Activated CD4-positive, alpha-beta memory T cell treated with anti-CD3 and anti-CD28 coated beads for 36 hours (primary cell): ENCODE measurements around the gene MAML2. TPM values are rescaled to one million over a fixed set of nuclear protein-coding genes. Genes with fewer than 3 reads are reported as not detected.

Experiments used
- CTCF ChIA-PET: fragments of 350-600 bp; sonication (Branson Sonifier 250); formaldehyde crosslinking; loops from one replicate; lab custom pipeline; 2021; ENCODE audit warnings: antibody characterized with exemption, inconsistent platforms; lab: Charles Lee
- POLR2A ChIA-PET: fragments of 350-600 bp; sonication (Branson Sonifier 250); formaldehyde crosslinking; loops from one replicate; lab custom pipeline; 2021; ENCODE audit warnings: antibody characterized with exemption; lab: Charles Lee
- DNase-seq: peaks from one replicate; pipeline ENCODE4 v3.0.0-alpha.2; 2020
- H3K27ac Mint-ChIP-seq: one replicate; pipeline ENCODE4 v1.8.0; 2021; ENCODE audit warnings: mixed read lengths
- H3K27me3 Mint-ChIP-seq: one replicate; pipeline ENCODE4 v1.8.0; 2021; ENCODE audit warnings: mixed read lengths
- H3K36me3 Mint-ChIP-seq: one replicate; pipeline ENCODE4 v1.8.0; 2021; ENCODE audit warnings: mixed read lengths
- H3K4me1 Mint-ChIP-seq: one replicate; pipeline ENCODE4 v1.8.0; 2021; ENCODE audit warnings: low read depth, mixed read lengths
- H3K4me3 Mint-ChIP-seq: one replicate; pipeline ENCODE4 v1.8.0; 2021; ENCODE audit warnings: mild to moderate bottlenecking, mixed read lengths
- H3K9me3 Mint-ChIP-seq: one replicate; pipeline ENCODE4 v1.8.0; 2021; ENCODE audit warnings: mixed read lengths
- intact Hi-C: fragments of 100-400 bp; cut with micrococcal nuclease; formaldehyde crosslinking; loops from one replicate; pipeline ENCODE4 v1.15.1; 2023
- total RNA-seq, 2 experiments: library from RNA; stranded (reverse); gene quantifications; one replicate each; pipeline ENCODE4 v1.2.3, GENCODE V29; 2021

Gene MAML2
- total RNA-seq, 2 experiments from 2014 or later: 24.2 TPM

GRCh38 chr11:96075532-96075959 is 267.4 kb downstream of the MAML2 start:
- Mint-ChIP-seq H3K27me3 (no peaks in the 10 kb centered on the region), H3K9me3 (no peaks in the 10 kb centered on the region), H3K4me3 (peak overlapping the region; percentile 44), H3K4me1 (peaks cover 80% of the 10 kb centered on the region), H3K27ac (peak overlapping the region; percentile 85), H3K36me3 (peaks cover 19% of the 10 kb centered on the region)
- peak; percentile 53 for DNase-seq
- intact Hi-C loops: loop anchor here (1.0 to 2.0 kb wide), 3 partner anchors 13 to 61 kb away; no protein-coding TSS in a partner anchor
- POLR2A ChIA-PET: interaction anchor here (0.7 to 3.8 kb wide), 8 partner anchors 8 to 266 kb away, joined by 3 to 28 read pairs (median 3); no protein-coding TSS in a partner anchor
- CTCF ChIA-PET: interaction anchor here (1.0 to 2.2 kb wide), 8 partner anchors 12 to 267 kb away, joined by 3 to 17 read pairs (median 6); partner anchors contain the start of gene MAML2

DNA sequence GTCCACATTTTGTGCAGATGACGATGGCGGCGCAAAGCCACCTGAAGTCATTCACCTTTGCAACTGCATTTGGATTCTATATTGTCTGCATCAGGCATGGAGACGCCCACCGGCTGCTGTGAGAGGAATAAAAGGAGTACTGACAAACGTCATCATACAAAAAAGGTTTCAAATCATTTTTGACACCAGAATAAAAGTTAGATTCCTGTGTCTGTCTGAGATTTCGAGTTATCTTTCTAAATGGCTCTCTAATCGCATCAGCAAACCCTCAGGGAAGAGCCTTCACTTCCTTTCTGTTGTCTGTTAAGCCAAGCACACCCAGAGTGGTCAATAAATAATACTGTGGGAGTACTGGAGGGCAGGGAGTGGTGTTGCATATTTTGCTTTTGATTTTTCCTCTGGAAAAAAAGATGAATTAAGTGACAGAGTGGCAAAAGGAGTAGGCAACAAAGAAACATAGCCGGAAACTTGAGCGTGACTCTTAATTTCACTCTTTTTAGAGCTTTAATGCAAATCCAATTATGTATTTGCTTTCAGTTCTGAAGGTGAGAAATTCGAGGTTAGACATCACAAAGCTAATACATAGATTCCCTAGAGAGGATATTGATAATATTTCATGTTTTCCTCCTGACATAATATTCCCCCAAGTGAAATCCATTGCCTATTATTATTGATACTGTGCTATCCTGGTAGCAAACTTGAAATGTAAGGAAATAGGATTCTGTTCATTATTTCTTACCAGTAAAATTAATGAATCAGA is 268.3 kb downstream of the MAML2 start:
- peak overlapping the region; percentile 85 for H3K27ac Mint-ChIP-seq
- CTCF ChIA-PET: interaction anchor here (1.0 to 2.2 kb wide), 8 partner anchors 11 to 268 kb away, joined by 3 to 17 read pairs (median 6); partner anchors contain the start of gene MAML2

GRCh38 chr11:96073536-96073935 is 269.5 kb downstream of the MAML2 start:
- H3K4me3 Mint-ChIP-seq: no peak overlapping the region
- no peaks in the 10 kb centered on the region for H3K9me3 Mint-ChIP-seq
- no peaks in the 10 kb centered on the region for H3K27me3 Mint-ChIP-seq
- intact Hi-C loops: no loop called here
- H3K4me1 Mint-ChIP-seq: peaks cover 65% of the 10 kb centered on the region
- H3K36me3 Mint-ChIP-seq: peaks cover 16% of the 10 kb centered on the region
- H3K27ac Mint-ChIP-seq: peak overlapping the region; percentile 62
- POLR2A ChIA-PET: interaction anchor here (3.8 kb wide), 1 partner anchor 11 kb away, joined by 28 read pairs; no protein-coding TSS in a partner anchor
- no peak for DNase-seq
- CTCF ChIA-PET: interaction anchor here (0.6 to 1.5 kb wide), 4 partner anchors 11 to 114 kb away, joined by 3 to 4 read pairs (median 3); no protein-coding TSS in a partner anchor

More for the DNA sequence above, 268.3 kb downstream of the MAML2 start:
- Mint-ChIP-seq H3K4me1 (peaks cover 72% of the 10 kb centered on the region), H3K36me3 (peaks cover 19% of the 10 kb centered on the region), H3K9me3 (no peaks in the 10 kb centered on the region), H3K27me3 (no peaks in the 10 kb centered on the region), H3K4me3 (peak overlapping the region; percentile 44)
- DNase-seq: peak; percentile 35
- intact Hi-C loops: loop anchor here (1.0 to 2.0 kb wide), 3 partner anchors 12 to 60 kb away; no protein-coding TSS in a partner anchor
- POLR2A ChIA-PET: interaction anchor here (1.2 to 3.8 kb wide), 6 partner anchors 9 to 130 kb away, joined by 3 to 28 read pairs (median 4); no protein-coding TSS in a partner anchor

DNA sequence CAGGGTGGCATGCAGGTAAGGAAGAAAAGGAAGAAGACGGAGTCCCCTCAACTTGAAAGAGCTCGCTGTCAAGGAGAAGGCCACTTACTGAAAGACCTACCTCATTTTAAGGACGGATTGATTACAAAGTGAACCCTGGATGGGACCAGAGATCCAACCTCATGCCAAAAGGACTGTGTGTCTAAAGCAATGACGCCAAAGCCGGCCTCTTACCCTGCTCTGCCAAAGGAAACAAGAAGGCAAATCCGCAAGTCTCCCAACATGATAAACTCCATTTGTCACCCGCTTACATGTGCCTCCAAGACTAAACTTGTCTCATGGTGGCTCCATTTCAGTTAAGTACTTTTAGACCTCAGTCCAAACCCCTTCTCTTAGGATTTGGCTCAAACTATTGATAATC is 270.4 kb downstream of the MAML2 start:
- Mint-ChIP-seq H3K4me1 (peaks cover 65% of the 10 kb centered on the region), H3K27me3 (no peaks in the 10 kb centered on the region), H3K36me3 (peaks cover 14% of the 10 kb centered on the region), H3K9me3 (no peaks in the 10 kb centered on the region), H3K27ac (peak overlapping the region; percentile 55), H3K4me3 (no peak overlapping the region)
- ChIA-PET POLR2A (no interaction called here), CTCF (interaction anchor here (1.0 to 1.5 kb wide), 4 partner anchors 10 to 271 kb away, joined by 3 to 6 read pairs (median 4); no protein-coding TSS in a partner anchor)
- intact Hi-C loops: no loop called here
- DNase-seq: no peak

DNA sequence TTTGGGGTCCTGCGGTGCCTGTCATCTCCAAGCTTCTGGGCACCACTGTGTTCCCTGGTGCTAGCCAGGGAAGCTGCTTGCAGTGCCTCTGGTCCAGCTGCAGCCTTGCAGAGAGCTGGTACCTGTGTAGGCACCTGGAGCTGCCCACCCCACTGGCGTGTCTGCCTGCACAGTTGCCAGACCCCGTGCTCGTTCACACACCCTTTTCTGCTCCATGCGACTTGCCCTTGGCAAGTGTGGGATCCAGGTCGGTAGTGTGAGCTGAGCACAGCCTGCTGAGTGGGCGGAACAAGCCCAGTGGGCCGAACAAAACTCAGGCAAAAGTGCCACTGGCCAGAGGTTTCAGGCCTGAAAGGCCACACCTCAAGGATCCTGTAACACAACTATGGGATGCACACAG is 272.5 kb downstream of the MAML2 start:
- POLR2A ChIA-PET: no interaction called here
- intact Hi-C loops: no loop called here
- Mint-ChIP-seq H3K4me3 (no peak overlapping the region), H3K9me3 (no peaks in the 10 kb centered on the region), H3K36me3 (peaks cover 17% of the 10 kb centered on the region), H3K4me1 (peaks cover 68% of the 10 kb centered on the region), H3K27ac (peak overlapping the region; percentile 50), H3K27me3 (no peaks in the 10 kb centered on the region)
- no peak for DNase-seq
- CTCF ChIA-PET: interaction anchor here (0.8 to 0.9 kb wide), 2 partner anchors 12 to 273 kb away, joined by 3 read pairs; partner anchors contain the start of gene MAML2

GRCh38 chr11:96067160-96067559 is 275.8 kb downstream of the MAML2 start:
- Mint-ChIP-seq H3K4me3 (no peak overlapping the region), H3K4me1 (peaks cover 72% of the 10 kb centered on the region), H3K27ac (peak overlapping the region; percentile 80), H3K27me3 (no peaks in the 10 kb centered on the region), H3K36me3 (peaks cover 8% of the 10 kb centered on the region), H3K9me3 (no peaks in the 10 kb centered on the region)
- POLR2A ChIA-PET: interaction anchor here (1.2 to 1.6 kb wide), 3 partner anchors 15 to 276 kb away, joined by 3 to 5 read pairs (median 5); partner anchors contain the start of gene MAML2
- DNase-seq: no peak
- intact Hi-C loops: loop anchor here (10.0 kb wide), 1 partner anchor 982 kb away; the partner anchor contains the start of gene ENDOD1
- CTCF ChIA-PET: no interaction called here

DNA sequence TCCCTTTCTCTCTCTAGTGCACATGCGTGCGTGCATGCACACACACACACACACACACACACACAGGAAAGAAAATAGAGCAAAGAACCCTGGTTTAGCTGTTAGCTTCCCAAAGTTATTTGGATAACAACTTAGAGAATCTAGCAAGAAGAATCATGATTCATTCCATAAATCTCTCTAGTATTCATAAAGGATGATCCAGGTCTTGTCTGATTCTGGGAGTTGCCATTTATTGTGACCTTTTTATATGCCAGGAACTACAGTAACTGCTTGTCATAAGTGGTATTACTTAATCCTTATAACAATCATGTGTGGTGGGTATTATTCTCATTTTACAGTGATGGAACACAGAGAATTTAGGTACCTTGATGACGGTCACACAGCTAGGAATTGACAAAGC is 277.6 kb downstream of the MAML2 start:
- H3K27ac Mint-ChIP-seq: peak overlapping the region; percentile 82
- H3K4me3 Mint-ChIP-seq: no peak overlapping the region
- H3K9me3 Mint-ChIP-seq: no peaks in the 10 kb centered on the region
- intact Hi-C loops: loop anchor here (10.0 kb wide), 1 partner anchor 981 kb away; the partner anchor contains the start of gene ENDOD1
- no peaks in the 10 kb centered on the region for H3K27me3 Mint-ChIP-seq
- peaks cover 73% of the 10 kb centered on the region for H3K4me1 Mint-ChIP-seq
- peaks cover 5% of the 10 kb centered on the region for H3K36me3 Mint-ChIP-seq
- CTCF ChIA-PET: interaction anchor here (0.9 to 2.5 kb wide), 2 partner anchors 10 to 53 kb away, joined by 3 to 8 read pairs; no protein-coding TSS in a partner anchor
- DNase-seq: no peak
- POLR2A ChIA-PET: no interaction called here

- intact Hi-C loops: loop anchor here (2.0 to 10.0 kb wide), 5 partner anchors 49 to 979 kb away; partner anchors contain the start of genes CEP57, ENDOD1 and JRKL
- Mint-ChIP-seq H3K27me3 (no peaks in the 10 kb centered on the region), H3K27ac (peak overlapping the region; percentile 82), H3K4me1 (peaks cover 83% of the 10 kb centered on the region), H3K36me3 (peaks cover 16% of the 10 kb centered on the region), H3K9me3 (no peaks in the 10 kb centered on the region), H3K4me3 (no peak overlapping the region)
- no peak for DNase-seq
- ChIA-PET CTCF (interaction anchor here (0.6 to 4.8 kb wide), 5 partner anchors 9 to 278 kb away, joined by 3 to 26 read pairs (median 6); partner anchors contain the start of gene MAML2), POLR2A (interaction anchor here (0.9 to 2.8 kb wide), 3 partner anchors 11 to 279 kb away, joined by 3 to 28 read pairs (median 3); partner anchors contain the start of gene MAML2)
Observed at GRCh38 chr11:96063886-96064285, 279.1 kb downstream of the MAML2 start.

DNA sequence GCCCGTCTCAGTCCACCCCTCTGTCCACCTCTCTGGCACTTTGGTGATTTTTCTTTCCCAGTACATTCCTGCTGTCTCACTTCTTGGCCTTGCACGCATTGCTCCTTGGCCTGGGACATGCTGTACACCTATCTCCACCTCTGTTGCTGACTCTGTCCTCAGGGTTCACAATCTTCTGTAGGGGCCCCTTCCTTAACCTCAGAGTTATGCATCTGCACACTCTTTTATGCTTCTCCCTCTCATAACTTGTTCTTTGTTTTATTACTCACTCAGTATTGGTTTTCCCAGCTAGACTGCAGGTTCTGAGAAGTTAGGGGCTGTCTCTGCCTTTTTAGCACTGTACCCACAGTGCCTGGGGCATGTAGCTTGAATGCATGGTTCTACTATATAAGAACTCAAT is 279.9 kb downstream of the MAML2 start:
- DNase-seq: peak; percentile 46
- H3K36me3 Mint-ChIP-seq: peaks cover 17% of the 10 kb centered on the region
- CTCF ChIA-PET: interaction anchor here (0.6 to 4.8 kb wide), 7 partner anchors 8 to 279 kb away, joined by 3 to 26 read pairs (median 3); partner anchors contain the start of gene MAML2
- peak overlapping the region; percentile 88 for H3K27ac Mint-ChIP-seq
- H3K9me3 Mint-ChIP-seq: no peaks in the 10 kb centered on the region
- intact Hi-C loops: loop anchor here (2.0 to 10.0 kb wide), 5 partner anchors 50 to 978 kb away; partner anchors contain the start of genes CEP57, ENDOD1 and JRKL
- no peaks in the 10 kb centered on the region for H3K27me3 Mint-ChIP-seq
- peak overlapping the region; percentile 22 for H3K4me3 Mint-ChIP-seq
- POLR2A ChIA-PET: interaction anchor here (0.9 to 2.8 kb wide), 7 partner anchors 11 to 327 kb away, joined by 3 to 28 read pairs (median 5); partner anchors contain the start of genes CCDC82, JRKL and MAML2
- H3K4me1 Mint-ChIP-seq: peaks cover 77% of the 10 kb centered on the region

DNA sequence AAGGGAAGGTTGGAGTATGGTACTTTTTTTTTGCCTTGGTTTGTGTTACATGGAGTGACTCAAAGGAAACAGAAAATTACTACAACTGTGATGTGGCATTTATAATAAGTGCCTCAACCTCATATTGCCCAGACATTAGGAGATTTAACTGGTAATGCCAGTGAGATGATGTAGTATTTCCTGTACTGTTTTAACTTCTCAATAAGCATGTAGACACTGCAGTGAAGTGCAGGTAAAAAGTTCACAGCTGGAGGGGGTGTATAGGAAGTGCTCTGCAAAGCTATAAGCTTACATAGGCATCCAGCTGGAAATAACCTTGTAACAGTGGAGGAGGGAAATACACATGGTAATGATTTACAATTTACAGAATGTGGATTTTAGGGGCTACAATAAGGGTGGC is 280.9 kb downstream of the MAML2 start:
- intact Hi-C loops: loop anchor here (1.0 to 10.0 kb wide), 12 partner anchors 10 to 977 kb away; partner anchors contain the start of genes CEP57, ENDOD1 and JRKL
- peak overlapping the region; percentile 31 for H3K4me3 Mint-ChIP-seq
- H3K27me3 Mint-ChIP-seq: no peaks in the 10 kb centered on the region
- DNase-seq: peak; percentile 54
- H3K4me1 Mint-ChIP-seq: peaks cover 75% of the 10 kb centered on the region
- ChIA-PET CTCF (interaction anchor here (0.5 to 4.8 kb wide), 11 partner anchors 9 to 280 kb away, joined by 3 to 26 read pairs (median 3); partner anchors contain the start of gene MAML2), POLR2A (interaction anchor here (0.5 to 2.8 kb wide), 11 partner anchors 10 to 327 kb away, joined by 3 to 28 read pairs (median 7); partner anchors contain the start of genes CCDC82, CEP57, FAM76B and JRKL)
- no peaks in the 10 kb centered on the region for H3K9me3 Mint-ChIP-seq
- H3K27ac Mint-ChIP-seq: peak overlapping the region; percentile 88
- H3K36me3 Mint-ChIP-seq: peaks cover 17% of the 10 kb centered on the region

GRCh38 chr11:96061730-96062129 is 281.3 kb downstream of the MAML2 start:
- POLR2A ChIA-PET: interaction anchor here (1.0 to 2.8 kb wide), 9 partner anchors 10 to 328 kb away, joined by 3 to 28 read pairs (median 7); partner anchors contain the start of genes CCDC82, CEP57, FAM76B and JRKL

More at GRCh38 chr11:96061730-96062129, 281.3 kb downstream of the MAML2 start:
- DNase-seq: no peak
- no peaks in the 10 kb centered on the region for H3K9me3 Mint-ChIP-seq
- H3K27ac Mint-ChIP-seq: peak overlapping the region; percentile 88
- CTCF ChIA-PET: interaction anchor here (0.5 to 4.8 kb wide), 10 partner anchors 8 to 281 kb away, joined by 3 to 26 read pairs (median 3); partner anchors contain the start of gene MAML2
- H3K4me3 Mint-ChIP-seq: no peak overlapping the region
- H3K27me3 Mint-ChIP-seq: no peaks in the 10 kb centered on the region
- peaks cover 14% of the 10 kb centered on the region for H3K36me3 Mint-ChIP-seq
- H3K4me1 Mint-ChIP-seq: peaks cover 75% of the 10 kb centered on the region
- intact Hi-C loops: loop anchor here (1.0 to 10.0 kb wide), 12 partner anchors 9 to 977 kb away; partner anchors contain the start of genes CEP57, ENDOD1 and JRKL
